GM18951 (cell line): ENCODE data around the gene PAPOLA.

Source experiments
- POLR2A ChIP-seq: IDR thresholded peaks from 4 replicates; pipeline ENCODE4 v1.6.1; 2011; ENCODE audit warnings: mild to moderate bottlenecking; ENCODE audit not compliant: insufficient read length, insufficient read depth; ENCODE audit errors: extremely low read depth
- in situ Hi-C: fragments of 300-500 bp; cut with MboI; formaldehyde crosslinking; loops from one replicate; pipeline ENCODE4 v1.12.0; 2022; ENCODE audit warnings: low sequenced_read_pairs, mixed read lengths, inconsistent platforms; ENCODE audit not compliant: unreplicated experiment

The PAPOLA gene

DNA sequence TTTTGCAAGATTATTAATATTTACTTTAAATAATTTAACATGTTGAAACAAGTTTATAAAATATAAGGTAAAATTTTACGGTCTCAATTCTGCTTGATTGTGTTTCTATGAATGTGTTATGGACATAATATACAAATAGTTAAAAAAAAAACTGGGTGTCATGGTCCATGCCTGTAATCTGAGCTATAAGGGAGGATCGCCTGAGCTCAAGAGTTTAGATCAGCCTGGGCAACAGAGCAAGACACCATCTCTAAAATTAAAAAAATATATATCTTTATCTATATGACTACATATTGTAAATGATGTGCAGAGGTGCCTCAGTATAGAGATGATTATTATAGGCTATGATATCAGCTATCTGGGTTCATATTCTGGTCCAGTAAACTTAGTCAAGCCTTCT lies 9.9 kb downstream of the PAPOLA start:
- in situ Hi-C loops: no loop called here
- no peak for TF ChIP-seq POLR2A

DNA sequence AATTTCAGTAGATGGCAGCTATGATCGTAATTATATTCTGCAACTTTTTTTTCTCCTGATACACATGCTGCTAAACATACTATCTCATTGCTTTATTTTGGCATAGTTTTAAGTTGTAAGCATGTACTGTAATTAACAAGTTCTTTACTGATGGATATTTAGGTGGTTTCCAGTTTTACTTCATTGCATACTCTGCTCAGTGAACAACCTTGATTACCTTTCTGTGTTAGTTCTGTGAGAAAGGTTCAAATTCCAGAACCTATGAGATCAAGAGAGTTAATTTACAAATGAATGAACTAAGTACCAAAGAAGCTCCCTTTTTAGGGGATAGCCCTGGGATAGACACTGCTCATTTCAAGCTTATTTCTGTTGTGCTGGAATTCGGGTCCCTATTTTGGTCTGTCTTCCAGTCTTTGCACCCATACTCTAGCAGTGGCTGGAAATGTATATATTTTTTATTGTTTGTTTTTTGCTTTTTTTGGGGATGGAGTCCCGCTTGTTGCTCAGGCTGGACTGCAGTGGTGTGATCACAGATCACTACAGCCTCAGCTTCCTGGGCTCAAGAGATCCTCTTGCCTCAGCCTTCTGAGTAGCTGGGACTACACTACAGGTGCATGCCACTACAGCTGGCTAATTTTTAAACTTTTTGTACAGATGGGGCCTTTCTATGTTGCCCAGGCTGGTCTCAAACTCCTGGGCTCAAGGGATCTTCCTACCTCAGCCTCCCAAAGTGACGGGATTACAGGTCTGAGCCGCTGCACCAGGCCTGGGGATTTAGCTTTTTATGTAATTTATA lies 10.6 kb downstream of the PAPOLA start:
- no peak for TF ChIP-seq POLR2A
- in situ Hi-C loops: no loop called here

DNA sequence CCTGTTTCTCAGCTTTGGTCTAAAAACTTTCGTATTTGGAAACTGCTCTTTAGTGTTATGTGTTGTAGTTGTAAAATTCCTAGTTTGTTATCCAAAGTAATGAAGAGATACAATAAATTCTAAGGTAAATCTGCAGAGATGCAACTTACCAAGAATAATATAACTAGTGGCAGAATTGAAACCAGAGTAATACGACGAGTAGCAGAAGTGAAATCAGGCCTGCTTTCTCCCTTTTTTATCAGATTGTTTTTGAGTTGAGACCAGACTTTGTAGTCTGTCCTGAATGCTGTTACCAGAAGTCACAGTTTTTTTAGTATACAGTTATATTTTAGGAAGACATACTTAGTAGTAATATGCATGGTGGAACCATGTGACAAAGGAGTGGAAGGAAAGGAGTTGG lies 12.5 kb downstream of the PAPOLA start:
- in situ Hi-C loops: no loop called here
- TF ChIP-seq POLR2A: no peak

DNA sequence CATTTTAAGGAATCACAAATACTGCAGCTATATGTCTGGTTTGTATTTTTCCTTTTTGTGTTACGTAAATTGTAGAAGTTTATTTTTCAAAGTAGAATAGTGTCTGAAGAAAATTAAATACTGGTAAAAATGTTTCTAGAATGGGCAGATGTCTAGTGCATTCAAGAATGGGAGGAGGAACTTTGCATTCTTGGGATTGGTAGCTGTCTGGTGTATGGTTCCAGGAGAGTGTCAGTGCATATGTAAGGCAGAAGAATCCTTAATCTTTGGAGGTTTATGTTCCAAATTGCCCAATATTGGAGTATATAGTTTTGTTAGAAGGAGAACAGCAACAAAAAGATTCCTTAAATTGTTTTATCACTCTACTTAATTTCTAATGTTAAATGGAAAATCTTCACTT lies 13.5 kb downstream of the PAPOLA start:
- TF ChIP-seq POLR2A: no peak
- in situ Hi-C loops: no loop called here

DNA sequence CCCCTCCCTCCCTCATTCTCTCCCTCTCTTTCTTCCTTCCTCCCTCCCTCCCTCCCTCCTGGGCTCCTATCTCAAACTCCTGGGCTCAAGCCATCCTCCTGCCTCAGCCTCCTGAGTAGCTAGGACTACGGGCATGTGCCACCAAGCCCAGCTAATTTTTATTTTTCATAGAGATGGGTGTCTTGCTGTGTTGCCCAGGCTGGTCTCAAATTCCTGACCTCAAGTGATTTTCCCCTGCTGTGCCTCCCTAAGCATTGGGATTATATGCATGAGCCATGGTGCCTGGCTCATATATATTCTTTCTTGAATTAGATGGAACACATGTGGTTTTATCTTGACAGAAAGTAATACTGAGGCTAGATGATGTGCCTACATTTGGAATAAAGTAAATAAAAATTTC lies 14.2 kb downstream of the PAPOLA start:
- in situ Hi-C loops: no loop called here
- no peak for TF ChIP-seq POLR2A

DNA sequence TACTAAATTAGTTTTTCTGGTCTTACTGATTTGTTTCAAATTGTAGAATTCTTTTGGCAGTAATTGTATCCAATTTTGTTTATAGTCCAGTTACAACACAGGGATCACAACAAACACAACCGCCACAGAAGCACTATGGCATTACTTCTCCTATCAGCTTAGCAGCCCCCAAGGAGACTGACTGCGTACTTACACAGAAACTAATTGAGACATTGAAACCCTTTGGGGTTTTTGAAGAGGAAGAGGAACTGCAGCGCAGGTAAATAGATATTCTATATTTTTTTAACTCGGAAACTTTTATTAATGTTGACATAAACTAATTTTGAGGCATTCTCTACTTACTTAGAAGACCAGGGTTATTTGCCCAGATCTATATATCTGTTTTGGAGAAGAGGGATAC lies 17.8 kb downstream of the PAPOLA start:
- in situ Hi-C loops: no loop called here
- TF ChIP-seq POLR2A: no peak

DNA sequence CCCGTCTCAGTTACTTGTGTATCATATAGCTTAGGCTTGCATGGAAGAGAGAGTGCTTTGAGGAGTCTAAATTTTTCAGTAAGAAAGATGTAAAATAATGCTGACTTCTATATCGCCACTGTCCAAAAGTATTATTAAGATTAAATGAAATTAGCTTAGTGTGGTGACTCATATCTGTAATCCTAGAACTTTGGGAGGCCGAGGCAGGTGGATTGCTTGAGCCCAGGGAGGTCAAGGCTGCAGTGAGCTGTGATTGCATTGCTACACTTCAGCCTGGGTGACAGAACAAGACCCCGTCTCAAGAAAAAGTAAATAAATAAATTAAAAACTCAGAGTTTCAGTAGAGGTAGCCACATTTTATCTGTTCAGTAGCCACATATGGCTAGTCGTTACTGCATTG lies 23.3 kb downstream of the PAPOLA start:
- in situ Hi-C loops: no loop called here
- TF ChIP-seq POLR2A: no peak

DNA sequence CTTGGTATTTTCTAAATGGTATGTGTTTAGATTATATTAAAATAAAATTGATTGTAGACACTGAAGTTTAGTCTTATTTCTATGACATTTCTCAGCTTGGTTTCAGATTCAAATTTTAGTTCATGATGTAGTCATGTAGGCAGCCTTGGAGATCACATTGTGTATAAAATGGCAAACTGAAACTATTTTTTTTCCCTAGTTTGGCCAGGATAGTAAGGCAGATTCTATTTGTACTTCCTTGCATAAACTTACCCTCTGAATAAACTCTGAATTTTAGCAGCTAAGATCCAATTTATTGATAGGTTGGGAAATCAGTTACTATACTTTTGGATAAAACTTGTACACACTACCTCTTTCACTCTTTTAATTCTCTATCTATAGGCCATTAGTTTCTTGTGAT lies 30.4 kb downstream of the PAPOLA start:
- no peak for TF ChIP-seq POLR2A
- in situ Hi-C loops: no loop called here

DNA sequence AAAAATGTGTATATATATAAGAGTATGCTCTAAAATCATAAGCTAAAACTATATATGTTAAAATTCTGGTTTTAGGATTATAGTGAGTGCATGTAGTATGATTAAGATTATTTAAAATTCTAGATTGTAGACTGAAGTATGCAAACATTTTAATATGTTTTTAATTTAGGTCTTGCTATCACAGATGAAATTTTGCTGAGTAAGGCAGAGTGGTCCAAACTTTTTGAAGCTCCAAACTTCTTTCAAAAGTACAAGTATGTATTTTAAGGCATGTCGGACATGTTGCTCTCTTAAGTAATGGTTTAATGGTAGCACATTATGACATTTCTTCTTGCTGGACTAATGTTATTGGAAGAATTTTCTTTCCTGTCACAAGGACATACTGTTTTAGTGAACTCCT lies 34.6 kb downstream of the PAPOLA start:
- in situ Hi-C loops: no loop called here
- no peak for TF ChIP-seq POLR2A

DNA sequence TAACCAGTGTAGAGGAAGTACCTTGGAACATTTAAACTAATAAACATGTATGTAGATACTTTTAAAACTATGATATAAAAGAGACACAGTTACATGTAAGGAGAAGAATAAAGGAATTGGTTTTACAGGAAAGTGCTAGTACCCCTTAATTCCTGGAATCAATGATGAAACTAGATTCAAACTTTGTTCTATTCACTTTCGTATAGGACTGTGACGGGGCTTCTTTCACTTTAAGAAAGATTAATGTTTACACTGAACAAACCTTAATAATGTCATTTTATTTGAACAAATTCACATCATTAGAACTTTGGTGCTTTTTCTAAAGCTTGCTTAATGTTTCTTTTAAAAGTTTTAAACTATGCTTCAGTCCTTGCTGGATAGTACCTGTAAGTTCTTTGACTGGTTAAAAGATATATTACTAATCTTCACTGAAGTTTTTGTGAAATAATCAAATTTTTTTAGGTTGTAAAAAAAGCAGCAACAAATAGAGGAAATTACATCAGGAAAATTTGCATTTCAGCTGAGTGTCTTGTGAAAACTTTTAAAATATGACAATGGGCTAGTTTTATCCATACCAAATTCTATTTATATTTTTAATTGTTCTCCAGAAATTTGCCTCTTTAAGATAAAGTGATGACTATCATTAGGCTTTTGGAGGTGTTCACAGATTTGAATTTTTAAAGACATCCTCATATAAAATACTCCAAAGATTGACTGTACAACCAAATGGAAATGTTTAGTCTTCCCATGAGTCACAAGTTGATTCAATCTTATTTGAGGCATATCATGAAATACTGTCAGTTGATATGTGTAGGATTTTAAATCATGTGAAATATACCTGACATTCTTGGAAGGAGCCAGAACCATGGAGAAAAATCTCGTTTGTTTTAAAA lies 36.2 kb downstream of the PAPOLA start:
- TF ChIP-seq POLR2A: no peak
- in situ Hi-C loops: no loop called here

DNA sequence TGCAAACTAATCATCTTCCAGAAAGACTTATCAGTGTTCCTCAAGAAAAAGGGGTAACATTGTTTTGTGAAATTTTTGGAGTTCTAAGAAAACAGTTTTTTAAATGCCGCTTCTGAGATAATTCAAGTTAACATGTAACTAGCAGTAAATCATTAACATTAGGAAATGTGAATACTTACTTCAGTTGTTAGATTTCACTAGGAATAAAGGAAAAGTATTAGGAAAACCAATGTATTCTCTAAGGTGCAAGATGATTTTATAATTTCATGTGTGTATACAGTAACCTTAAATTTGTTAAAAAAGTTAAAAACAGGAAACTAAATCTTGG lies 36.8 kb downstream of the PAPOLA start:
- no peak for TF ChIP-seq POLR2A
- in situ Hi-C loops: no loop called here

DNA sequence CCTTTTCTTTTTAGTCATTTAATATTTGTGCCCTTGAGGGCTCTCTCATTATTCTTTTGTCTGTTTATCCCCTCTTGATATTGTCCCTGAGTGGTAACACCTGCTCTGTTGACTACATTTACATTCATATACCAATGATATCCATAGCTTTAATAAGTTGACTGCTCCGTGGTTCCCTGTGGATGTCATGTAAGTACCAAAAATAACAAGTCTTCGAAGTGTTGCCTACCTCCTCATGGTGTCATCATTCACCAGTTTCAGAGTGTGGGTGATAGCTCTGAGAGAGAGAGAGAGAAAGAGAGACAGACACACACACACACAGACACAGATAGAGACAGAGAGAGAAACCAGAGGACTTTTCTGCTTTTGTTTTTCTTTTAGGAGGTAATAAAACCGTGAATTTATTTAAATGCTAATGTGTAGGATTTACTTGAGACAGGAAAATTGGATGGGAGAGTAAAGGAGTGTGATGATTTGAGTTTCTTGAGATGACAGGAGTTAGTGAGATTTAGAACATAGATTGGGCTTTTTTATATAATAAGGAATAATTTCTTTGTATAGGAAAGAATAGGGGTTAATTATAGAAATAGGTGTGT lies 52.2 kb downstream of the PAPOLA start:
- TF ChIP-seq POLR2A: no peak
- in situ Hi-C loops: no loop called here

DNA sequence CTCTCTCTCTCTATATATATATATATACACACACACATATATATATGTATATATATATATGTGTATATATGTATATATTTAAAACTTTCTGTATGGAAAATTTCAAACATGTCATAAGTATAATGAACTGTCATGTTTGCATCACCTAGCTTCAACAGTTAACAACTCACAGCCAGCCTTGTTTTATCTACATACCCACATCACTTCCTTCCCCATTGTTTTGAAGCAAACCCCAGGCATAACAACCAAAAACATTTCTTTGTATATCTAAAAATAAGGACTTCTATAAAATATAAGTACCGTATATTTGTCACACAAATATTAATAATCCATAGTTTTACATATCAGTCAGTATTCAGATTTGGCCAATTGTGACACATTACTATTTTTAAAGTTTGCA lies 57.4 kb downstream of the PAPOLA start:
- in situ Hi-C loops: no loop called here
- TF ChIP-seq POLR2A: no peak

DNA sequence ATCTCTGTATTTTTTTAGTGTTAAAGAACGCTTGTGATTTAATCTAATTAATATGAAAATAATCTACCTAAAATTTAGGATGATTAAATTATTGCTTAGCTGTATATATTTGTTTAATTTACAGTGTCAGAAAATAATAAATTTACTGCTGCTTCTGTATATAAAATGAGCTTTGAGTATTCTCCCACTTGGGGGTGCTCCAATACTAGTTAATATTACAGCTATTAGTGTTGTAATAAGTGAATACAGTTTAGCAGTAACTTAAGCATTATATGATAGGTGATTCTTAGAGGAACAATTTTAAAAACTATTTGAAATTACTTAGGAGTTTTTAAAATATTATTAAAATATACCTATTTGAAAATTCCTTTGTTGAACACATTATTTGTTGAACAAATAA lies 62.2 kb downstream of the PAPOLA start:
- no peak for TF ChIP-seq POLR2A
- in situ Hi-C loops: no loop called here
